ENCODE data around the gene MORN1.

GRCh38 chr1:2354511-2355372 lies 36.6 kb downstream of the MORN1 start:
- TF ChIP-seq SIN3A (IDR thresholded peaks at IDR 0.05; ENCODE audit: borderline replicate concordance, low read depth, low read length) (no peak), SMC3 (IDR thresholded peaks at IDR 0.05; ENCODE audit: low read depth, low read length) (no peak), GATA2 (CRISPR knock-in tag; IDR thresholded peaks at IDR 0.05) (no peak), IRF3 (IDR thresholded peaks at IDR 0.05; ENCODE audit: low read depth, low read length) (no peak), POLR2AphosphoS5 (IDR thresholded peaks at IDR 0.05; ENCODE audit: low read depth, low read length) (no peak), EP300 (IDR thresholded peaks at IDR 0.05; ENCODE audit: borderline replicate concordance in 1 of 2, low read depth in 1 of 2, low read length in 1 of 2) (no peak), CTCF (IDR thresholded peaks at IDR 0.05) (no peak), TCF12 (IDR thresholded peaks at IDR 0.05) (no peak), RAD21 (IDR thresholded peaks at IDR 0.05; ENCODE audit: low read length) (no peak), REST (IDR thresholded peaks at IDR 0.05; ENCODE audit: low read depth, low read length) (no peak)
- TF ChIP-seq, protein P1, sequence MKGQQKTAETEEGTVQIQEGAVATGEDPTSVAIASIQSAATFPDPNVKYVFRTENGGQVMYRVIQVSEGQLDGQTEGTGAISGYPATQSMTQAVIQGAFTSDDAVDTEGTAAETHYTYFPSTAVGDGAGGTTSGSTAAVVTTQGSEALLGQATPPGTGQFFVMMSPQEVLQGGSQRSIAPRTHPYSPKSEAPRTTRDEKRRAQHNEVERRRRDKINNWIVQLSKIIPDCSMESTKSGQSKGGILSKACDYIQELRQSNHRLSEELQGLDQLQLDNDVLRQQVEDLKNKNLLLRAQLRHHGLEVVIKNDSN (IDR thresholded peaks at IDR 0.05; ENCODE audit: borderline replicate concordance, low read depth): no peak

Measured in SK-N-SH (cell line).